ENCODE data around the gene SUV39H1.
"Not testable (repeated sequence)": the region's sequence is repeated elsewhere in the genome, so short reads cannot be mapped to it uniquely, and the experiment has no call there.

SUV39H1 gene

DNA sequence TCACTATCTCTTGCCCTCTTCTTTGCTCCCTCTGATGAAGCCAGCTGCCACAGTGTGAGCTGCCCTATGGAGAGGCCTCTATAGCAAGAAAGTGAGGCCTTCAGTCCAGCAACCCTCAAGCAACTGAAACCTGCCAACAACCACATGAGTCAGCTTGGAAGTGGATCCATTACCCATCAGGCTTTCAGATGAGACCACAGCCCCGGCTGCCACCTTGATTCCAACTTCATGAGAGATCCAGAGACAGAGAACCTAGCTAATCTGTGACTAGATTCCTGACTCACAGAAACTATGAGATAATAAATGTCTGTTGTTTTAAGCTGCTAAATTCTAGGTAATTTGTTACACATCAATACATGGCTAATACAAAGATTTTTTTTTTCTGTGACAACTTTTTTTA is 33.3 kb upstream of the SUV39H1 start:
- TF ChIP-seq, protein P1, sequence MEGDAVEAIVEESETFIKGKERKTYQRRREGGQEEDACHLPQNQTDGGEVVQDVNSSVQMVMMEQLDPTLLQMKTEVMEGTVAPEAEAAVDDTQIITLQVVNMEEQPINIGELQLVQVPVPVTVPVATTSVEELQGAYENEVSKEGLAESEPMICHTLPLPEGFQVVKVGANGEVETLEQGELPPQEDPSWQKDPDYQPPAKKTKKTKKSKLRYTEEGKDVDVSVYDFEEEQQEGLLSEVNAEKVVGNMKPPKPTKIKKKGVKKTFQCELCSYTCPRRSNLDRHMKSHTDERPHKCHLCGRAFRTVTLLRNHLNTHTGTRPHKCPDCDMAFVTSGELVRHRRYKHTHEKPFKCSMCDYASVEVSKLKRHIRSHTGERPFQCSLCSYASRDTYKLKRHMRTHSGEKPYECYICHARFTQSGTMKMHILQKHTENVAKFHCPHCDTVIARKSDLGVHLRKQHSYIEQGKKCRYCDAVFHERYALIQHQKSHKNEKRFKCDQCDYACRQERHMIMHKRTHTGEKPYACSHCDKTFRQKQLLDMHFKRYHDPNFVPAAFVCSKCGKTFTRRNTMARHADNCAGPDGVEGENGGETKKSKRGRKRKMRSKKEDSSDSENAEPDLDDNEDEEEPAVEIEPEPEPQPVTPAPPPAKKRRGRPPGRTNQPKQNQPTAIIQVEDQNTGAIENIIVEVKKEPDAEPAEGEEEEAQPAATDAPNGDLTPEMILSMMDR (IDR thresholded peaks at IDR 0.05; ENCODE audit: poor library complexity, severe bottlenecking): no peak
- no peak overlapping the region for H3K27ac ChIP-seq (ENCODE audit: poor library complexity, severe bottlenecking)
- H3K36me3 ChIP-seq (ENCODE audit: low read depth): no peaks in the 10 kb centered on the region
- no peak overlapping the region for H3K4me3 ChIP-seq (ENCODE audit: severe bottlenecking)
- ATAC-seq (ENCODE audit: low read depth): no peak
- no peak for DNase-seq (ENCODE audit: low spot score)
- no peaks in the 10 kb centered on the region for H3K27me3 ChIP-seq (ENCODE audit: insufficient read depth, poor library complexity, severe bottlenecking)
- no peaks in the 10 kb centered on the region for H3K4me1 ChIP-seq (ENCODE audit: insufficient read depth, poor library complexity, severe bottlenecking)
- H3K9me3 ChIP-seq (ENCODE audit: severe bottlenecking): no peaks in the 10 kb centered on the region

DNA sequence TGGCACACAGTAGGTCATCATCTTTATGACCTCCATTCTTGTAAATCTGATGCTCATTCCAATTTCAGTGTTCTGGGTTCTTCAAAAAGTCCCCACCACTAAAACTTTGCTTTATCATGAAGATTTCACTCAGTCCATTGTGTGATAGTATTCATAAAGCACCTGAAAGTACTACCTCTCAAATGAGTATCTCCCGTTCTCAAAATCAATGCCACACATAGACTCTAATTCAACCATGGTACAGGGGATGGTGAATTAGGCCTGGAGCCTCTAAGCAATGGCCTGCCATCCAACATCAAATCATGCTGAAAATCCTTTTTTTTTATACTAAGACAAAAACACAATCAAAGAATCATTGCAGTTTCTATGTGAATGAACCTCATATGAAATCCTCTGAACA is 32.4 kb upstream of the SUV39H1 start:
- Histone ChIP-seq H3K27me3 (ENCODE audit: insufficient read depth, poor library complexity, severe bottlenecking) (no peaks in the 10 kb centered on the region), H3K4me3 (ENCODE audit: severe bottlenecking) (no peak overlapping the region), H3K4me1 (ENCODE audit: insufficient read depth, poor library complexity, severe bottlenecking) (no peaks in the 10 kb centered on the region), H3K27ac (ENCODE audit: poor library complexity, severe bottlenecking) (no peak overlapping the region), H3K9me3 (ENCODE audit: severe bottlenecking) (no peaks in the 10 kb centered on the region), H3K36me3 (ENCODE audit: low read depth) (no peaks in the 10 kb centered on the region)
- ATAC-seq (ENCODE audit: low read depth): no peak
- no peak for DNase-seq (ENCODE audit: low spot score)
- TF ChIP-seq, protein P1 (IDR thresholded peaks at IDR 0.05; ENCODE audit: poor library complexity, severe bottlenecking): no peak

DNA sequence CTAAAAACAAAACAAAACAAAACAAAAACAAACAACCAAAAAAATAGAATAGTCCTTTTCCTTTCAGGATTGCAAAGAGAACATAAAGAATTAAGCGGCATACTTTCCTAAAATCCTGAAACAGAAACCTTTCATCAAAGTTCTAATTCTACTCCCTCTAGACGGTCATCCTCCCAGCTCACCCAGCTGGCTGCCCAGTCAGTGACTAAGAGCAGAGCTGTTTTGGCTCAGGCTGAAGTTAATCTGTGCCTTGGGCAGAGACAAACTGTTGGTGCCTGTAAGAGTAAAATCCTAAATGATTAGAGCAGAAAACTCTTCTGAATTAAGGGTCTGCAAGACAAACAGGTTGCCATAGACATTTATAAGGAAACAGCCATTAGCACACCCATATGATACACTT is 30.5 kb upstream of the SUV39H1 start:
- Histone ChIP-seq H3K9me3 (ENCODE audit: severe bottlenecking) (no peaks in the 10 kb centered on the region), H3K27me3 (ENCODE audit: insufficient read depth, poor library complexity, severe bottlenecking) (no peaks in the 10 kb centered on the region), H3K27ac (ENCODE audit: poor library complexity, severe bottlenecking) (no peak overlapping the region), H3K4me3 (ENCODE audit: severe bottlenecking) (no peak overlapping the region), H3K36me3 (ENCODE audit: low read depth) (no peaks in the 10 kb centered on the region), H3K4me1 (ENCODE audit: insufficient read depth, poor library complexity, severe bottlenecking) (no peaks in the 10 kb centered on the region)
- no peak for ATAC-seq (ENCODE audit: low read depth)
- DNase-seq (ENCODE audit: low spot score): no peak
- TF ChIP-seq, protein P1 (IDR thresholded peaks at IDR 0.05; ENCODE audit: poor library complexity, severe bottlenecking): no peak

DNA sequence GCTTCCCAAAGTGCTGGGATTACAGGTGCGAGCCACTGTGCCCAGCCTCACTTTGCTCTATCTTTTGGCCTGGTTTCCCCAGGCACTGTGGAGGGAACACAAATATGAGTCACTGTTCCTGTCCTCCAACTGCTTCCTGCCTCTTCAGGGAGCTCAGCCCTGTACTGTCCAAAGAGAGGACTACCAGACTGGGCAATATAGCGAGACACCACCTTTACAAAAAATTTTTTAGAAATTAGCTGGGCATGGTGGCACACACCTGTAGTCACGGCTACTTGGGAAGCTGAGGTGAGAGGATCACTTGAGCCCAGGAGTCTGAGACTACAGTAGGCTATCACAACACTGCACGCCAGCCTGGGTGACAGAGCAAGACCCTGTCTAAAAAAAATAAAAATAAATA is 29.9 kb upstream of the SUV39H1 start:
- DNase-seq (ENCODE audit: low spot score) (no peak), ATAC-seq (ENCODE audit: low read depth) (no peak)
- Histone ChIP-seq H3K36me3 (ENCODE audit: low read depth) (no peaks in the 10 kb centered on the region), H3K27me3 (ENCODE audit: insufficient read depth, poor library complexity, severe bottlenecking) (no peaks in the 10 kb centered on the region), H3K4me1 (ENCODE audit: insufficient read depth, poor library complexity, severe bottlenecking) (no peaks in the 10 kb centered on the region), H3K4me3 (ENCODE audit: severe bottlenecking) (no peak overlapping the region), H3K9me3 (ENCODE audit: severe bottlenecking) (no peaks in the 10 kb centered on the region), H3K27ac (ENCODE audit: poor library complexity, severe bottlenecking) (no peak overlapping the region)
- TF ChIP-seq, protein P1 (IDR thresholded peaks at IDR 0.05; ENCODE audit: poor library complexity, severe bottlenecking): no peak

DNA sequence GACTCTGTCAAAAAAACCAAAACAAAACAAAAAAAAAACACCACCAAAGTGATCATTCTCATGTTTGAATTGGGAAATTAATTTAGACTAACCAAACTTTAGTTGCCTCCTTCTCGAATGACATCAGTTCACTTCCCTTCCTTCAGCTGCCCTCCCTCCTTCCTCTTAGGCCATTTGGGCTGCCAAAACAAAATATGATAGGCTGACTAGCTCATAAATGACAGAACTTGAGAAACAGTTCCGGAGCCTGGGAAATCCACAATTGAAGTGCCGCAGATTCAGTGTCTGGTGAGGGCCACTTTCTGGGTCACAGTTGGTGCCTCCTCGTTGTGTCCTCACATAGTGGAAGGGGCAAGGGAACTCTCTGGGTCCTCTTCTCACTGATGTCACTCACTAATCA is 29.0 kb upstream of the SUV39H1 start:
- no peak for ATAC-seq (ENCODE audit: low read depth)
- Histone ChIP-seq H3K4me3 (ENCODE audit: severe bottlenecking) (no peak overlapping the region), H3K9me3 (ENCODE audit: severe bottlenecking) (no peaks in the 10 kb centered on the region), H3K27ac (ENCODE audit: poor library complexity, severe bottlenecking) (no peak overlapping the region), H3K27me3 (ENCODE audit: insufficient read depth, poor library complexity, severe bottlenecking) (no peaks in the 10 kb centered on the region), H3K36me3 (ENCODE audit: low read depth) (no peaks in the 10 kb centered on the region), H3K4me1 (ENCODE audit: insufficient read depth, poor library complexity, severe bottlenecking) (no peaks in the 10 kb centered on the region)
- no peak for DNase-seq (ENCODE audit: low spot score)
- TF ChIP-seq, protein P1 (IDR thresholded peaks at IDR 0.05; ENCODE audit: poor library complexity, severe bottlenecking): no peak

DNA sequence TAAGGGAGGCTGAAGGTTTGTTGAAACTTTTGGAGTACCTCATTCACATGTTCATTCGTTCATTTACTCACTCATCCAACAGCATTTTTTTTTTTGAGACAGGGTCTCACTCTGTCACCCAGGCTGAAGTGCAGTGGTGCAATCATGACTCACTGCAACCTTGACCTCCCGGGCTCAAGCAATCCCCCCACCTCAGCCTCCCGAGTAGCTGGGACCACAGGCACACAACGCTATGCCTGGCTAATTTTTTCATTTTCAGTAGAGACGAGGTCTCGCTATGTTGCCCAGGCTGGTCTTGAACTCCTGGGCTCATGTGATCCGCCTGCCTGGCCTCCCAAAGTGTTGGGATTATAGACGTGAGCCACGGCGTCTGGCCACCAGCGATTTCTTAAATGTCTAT is 28.3 kb upstream of the SUV39H1 start:
- H3K27ac ChIP-seq (ENCODE audit: poor library complexity, severe bottlenecking); H3K4me3 ChIP-seq (ENCODE audit: severe bottlenecking); DNase-seq (ENCODE audit: low spot score); H3K36me3 ChIP-seq (ENCODE audit: low read depth); H3K27me3 ChIP-seq (ENCODE audit: insufficient read depth, poor library complexity, severe bottlenecking); H3K4me1 ChIP-seq (ENCODE audit: insufficient read depth, poor library complexity, severe bottlenecking); H3K9me3 ChIP-seq (ENCODE audit: severe bottlenecking); ATAC-seq (ENCODE audit: low read depth): not testable (repeated sequence)

Data from RWPE2 (cell line).